GM21515 (cell line): ENCODE data around the gene MEF2A.
A peak's percentile ranks its signal among the peaks of the same experiment; 100 is the strongest.

Source experiments
- ATAC-seq: cut with Tn5 transposase; IDR thresholded peaks from one replicate; pipeline ENCODE4 v1.9.1; 2021; ENCODE audit not compliant: unreplicated experiment

MEF2A gene

DNA sequence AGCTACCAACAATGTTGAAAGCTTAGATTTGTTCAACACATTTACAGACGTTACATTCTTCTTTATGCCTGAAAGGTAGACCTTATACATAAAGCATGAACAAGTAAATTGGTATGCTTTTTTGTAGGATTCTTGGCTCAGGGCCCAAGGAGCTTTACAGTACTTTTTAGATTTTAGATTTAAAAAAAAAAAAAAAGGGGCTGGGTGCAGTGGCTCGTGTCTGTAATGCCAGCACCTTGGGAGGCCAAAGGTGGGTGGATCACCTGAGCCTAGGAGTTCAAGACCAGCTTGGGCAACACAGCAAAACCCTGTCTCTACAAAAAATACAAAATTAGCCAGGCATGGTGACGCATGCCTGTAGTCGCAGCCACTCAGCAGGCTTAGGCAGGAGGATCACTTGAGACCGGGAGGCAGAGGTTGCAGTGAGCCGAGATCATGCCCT lies 39.7 kb downstream of the MEF2A start:
- no peak for ATAC-seq

GRCh38 chr15:99605990-99606389 lies 40.2 kb downstream of the MEF2A start:
- no peak for ATAC-seq

DNA sequence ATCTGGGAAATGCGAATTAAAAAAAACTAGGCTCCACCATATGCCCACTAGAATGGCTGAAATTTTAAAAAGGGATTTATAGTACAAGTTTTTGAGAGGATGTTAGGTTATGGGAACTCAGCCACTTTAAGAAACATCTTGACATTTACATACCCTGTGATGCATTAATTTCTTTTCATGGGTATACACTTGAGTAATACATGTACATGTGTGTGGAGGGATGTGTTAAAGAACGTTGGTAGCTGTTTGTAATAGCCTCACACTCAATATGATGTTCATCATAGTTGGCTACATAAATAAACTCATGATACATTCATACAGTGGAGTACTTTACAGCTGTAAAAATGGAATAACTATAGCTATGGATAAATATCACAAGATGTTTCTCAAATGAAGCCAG lies 40.9 kb downstream of the MEF2A start:
- no peak for ATAC-seq

GRCh38 chr15:99613481-99613880 lies 47.7 kb downstream of the MEF2A start:
- no peak for ATAC-seq

GRCh38 chr15:99613887-99614647 lies 48.3 kb downstream of the MEF2A start:
- no peak for ATAC-seq

DNA sequence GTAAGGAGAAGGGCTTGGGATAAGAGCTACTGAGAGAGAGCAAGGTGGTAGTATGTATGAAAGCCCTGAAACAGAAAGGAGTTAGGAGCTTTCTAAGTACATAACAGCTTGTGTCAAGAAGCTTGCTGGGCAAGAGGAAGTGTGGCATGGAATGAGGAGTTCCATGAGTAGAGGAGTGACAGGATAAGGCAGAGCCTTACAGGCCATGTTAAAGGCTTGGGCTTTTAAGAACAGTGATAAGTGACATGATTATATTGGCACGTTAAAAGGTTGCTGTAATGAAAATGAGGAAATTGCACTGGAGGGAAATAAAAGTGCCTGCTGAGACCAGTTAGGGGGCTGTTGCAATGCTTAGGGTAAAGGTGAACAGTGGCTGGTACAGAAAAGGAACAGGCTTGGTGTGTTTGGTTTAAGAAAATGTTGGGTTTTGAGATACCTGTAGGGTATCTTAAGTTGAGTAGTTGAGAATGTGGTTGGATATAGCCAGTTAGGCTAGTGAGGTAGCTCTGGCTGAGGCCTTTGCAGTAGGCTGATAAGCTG lies 49.0 kb downstream of the MEF2A start:
- ATAC-seq, result no peak

DNA sequence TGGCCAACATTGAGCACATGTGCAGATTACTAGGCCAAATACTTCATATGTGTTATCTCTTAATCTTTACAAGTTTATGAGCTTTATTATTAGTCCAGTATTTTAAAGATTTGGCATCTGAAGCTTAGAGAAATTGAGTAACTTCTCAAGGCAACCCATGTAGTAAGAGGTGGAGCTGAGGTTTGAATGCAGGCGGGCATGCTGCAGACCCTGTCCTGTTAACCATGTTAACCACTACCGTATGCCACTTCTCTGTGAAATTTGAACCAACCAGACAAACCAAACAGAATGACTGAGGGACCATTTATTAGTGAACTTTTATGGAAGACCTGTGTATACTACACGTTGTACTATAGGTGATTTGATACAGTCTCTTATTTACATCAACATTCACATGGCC lies 49.7 kb downstream of the MEF2A start:
- ATAC-seq, result no peak

GRCh38 chr15:99616129-99616528 lies 50.3 kb downstream of the MEF2A start:
- ATAC-seq, result no peak

DNA sequence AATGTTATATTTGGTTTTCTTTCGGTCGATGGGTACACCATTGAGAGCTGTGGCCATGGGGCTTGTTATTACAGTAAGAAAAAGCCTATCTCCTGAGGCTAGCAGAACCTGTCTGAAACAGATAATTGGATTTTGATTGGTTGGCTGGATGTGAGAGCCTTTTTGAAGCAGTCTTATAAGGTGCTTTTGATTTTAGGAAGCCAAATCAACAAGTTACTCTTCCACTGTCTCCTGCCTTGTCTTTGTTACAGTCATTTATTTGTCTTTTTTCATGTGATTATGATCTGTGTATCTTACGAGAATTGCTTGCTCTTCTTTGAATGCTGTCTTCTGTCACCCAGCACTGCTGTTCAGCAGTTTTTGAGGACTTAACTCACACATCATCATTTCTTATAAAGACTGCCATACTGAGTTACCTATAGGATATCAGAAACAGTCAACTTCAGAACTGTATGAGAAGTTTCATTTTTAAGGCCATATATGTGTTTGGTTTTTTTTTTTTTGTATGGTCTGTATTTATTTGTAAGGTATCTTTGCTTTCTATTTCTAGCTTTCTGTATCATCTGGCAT lies 51.1 kb downstream of the MEF2A start:
- ATAC-seq, result no peak

GRCh38 chr15:99618941-99619411 lies 53.2 kb downstream of the MEF2A start:
- no peak for ATAC-seq

DNA sequence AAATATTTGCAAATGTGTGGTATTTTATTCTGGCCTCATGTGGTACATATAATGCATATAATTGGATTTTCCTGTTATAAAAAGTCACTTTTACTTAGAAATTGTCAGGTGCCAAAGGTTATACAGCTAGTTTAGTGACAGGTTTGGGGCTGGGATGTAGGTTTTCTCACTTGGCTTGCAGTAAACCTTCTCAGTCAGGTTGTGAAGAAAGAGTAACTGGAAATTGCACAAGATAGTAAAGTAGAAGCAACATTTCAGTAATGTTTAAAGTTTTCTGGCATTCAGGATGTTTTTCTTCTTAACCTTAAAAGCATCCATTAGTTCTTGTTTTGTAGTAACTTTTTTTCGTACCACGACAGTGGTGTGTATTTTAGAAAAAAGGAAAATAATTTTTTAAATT lies 53.9 kb downstream of the MEF2A start:
- ATAC-seq, result no peak

DNA sequence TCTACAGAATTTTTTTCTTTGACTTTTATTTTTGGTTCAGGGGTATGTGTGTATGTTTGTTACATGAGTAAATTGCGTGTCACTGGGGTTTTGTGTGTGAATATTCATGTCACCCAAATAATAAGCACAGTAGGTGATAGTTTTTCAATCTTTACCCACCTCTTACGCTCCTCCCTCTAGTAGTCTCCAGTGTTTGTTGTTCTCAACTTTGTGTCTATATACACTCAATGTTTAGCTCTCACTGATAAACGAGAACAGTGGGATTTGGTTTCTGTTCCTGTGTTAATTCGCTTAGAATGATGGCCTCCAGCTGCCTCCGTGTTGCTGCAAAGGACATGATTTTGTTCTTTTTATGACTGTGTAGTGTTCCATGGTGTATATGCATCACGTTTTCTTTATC lies 54.4 kb downstream of the MEF2A start:
- no peak for ATAC-seq

DNA sequence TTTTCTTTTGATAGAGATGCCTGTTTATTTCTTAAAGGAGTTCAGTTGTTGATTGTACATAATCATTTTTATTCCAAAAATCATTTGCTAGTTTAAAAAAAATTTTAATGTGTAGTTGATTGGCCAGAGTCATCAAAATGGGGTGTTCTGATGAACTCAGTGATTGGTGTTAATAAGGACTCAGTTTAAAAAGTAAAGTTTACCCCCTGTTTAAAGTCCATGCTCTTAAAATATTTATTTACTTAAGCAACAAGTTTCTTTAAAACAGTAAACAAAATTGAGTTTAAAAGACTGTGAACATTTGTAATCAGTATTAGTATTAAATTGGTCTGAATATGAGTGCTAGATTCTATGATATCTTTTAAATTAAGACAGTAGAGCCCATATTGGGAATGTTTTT lies 56.0 kb downstream of the MEF2A start:
- ATAC-seq, result no peak

DNA sequence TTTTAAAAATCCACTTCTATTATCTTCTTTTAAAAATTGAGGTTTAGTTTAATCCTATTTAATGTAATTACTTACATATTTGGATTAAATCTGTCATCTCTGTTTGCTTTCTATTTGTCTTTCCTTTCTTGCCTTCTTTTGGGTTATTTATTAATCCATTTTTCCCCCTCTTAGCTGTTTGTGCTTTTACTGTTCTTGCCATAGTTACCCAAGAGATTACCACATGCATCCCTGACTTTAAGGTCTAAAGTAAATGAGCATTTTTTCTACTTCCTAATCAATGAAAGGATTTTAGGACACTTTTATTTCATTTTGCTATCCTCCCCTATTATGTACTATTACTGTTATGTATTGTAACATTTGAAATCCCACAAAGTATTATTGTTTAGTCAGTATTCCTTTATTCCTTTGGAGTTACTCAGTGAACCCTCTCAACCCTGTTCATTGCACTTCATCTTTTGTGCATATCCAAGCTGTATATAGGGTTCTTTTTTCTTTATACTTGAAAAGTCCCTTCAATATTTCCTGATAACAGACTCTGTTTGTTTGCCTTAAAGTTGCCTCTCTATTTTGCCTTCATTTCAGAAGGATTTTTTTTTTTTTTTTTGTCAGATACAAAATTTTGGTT lies 62.7 kb downstream of the MEF2A start:
- ATAC-seq, result no peak

DNA sequence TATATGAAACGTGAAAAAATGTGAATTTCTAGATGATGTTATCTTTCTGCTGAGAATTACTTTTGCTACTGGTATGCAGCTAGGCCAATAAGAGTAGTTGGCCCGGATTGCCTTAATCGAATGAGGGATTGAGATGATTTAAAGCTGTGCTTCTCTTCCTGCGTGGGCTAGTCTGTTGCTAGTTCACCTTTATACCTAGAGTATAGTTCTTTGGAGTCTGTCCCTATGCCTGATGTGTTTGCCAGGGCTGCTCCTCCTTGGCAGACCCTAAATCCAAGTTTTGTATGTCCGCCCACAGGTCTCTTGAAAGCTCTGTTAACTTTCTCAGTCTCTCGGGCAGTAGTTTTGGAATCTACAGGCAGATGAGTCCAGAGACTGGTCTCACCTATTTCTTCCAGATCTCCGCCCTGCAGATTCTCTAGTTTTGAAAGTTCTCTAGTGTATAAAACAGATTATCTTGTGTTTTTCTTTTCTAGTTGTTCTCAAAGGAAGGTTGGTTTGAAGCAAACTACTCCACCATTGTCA lies 64.9 kb downstream of the MEF2A start:
- ATAC-seq, result no peak

DNA sequence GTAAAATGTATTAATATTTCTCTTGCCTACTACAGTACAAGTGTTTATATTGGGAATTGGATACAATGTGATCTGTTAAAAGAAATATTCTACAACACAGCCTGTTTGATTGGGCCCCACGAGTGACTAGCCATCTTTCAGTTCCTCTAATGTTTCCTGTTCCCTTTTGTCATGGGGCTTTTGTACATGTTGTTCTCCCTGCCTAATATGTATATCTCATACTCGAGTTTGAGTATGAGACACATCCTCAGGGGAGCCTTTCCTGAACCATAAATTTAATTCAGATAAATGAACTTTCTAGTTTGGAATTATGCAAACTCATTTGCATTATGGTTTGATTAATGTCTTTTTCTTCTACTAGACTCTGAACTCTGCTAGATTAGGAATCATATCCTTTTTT lies 65.5 kb downstream of the MEF2A start:
- ATAC-seq, result peak; percentile 96

GRCh38 chr15:99632521-99632920 lies 66.7 kb downstream of the MEF2A start:
- no peak for ATAC-seq

DNA sequence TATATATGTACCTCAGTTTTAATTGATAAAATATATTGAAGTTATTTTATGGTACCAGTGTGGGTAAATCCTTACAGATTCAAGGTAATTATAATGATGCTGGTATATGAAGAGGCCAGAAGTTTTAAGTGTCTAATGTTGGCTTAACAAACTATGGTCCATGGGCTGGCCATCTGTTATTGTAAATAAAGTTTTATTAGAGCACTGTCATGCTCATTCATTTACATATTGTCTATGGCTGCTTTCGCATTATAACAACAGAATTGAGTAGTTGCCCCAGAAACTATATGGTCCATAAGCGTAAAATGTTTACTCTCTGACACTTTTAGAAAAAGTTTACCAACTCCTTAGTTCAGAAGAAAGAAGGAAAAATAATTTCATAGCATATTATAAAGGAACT lies 67.9 kb downstream of the MEF2A start:
- no peak for ATAC-seq

DNA sequence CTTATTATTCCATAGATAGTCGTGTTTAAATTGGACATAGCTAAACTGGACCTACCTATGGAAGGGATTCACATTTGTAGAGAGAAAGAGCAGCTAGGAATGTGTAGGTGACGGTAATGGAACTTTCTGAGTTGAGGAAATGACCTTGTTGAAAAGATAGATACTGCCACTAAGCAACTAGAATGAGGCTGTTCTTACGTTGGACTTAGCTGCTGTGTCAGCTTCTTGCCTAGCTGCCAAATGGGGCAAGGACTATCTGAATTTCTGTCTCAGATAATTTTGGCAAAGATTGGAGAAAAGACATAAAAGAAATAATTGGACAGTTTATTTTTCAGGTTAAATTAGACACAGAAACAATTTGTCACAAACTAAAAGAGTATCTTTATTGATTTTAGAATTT lies 68.8 kb downstream of the MEF2A start:
- ATAC-seq, result no peak

DNA sequence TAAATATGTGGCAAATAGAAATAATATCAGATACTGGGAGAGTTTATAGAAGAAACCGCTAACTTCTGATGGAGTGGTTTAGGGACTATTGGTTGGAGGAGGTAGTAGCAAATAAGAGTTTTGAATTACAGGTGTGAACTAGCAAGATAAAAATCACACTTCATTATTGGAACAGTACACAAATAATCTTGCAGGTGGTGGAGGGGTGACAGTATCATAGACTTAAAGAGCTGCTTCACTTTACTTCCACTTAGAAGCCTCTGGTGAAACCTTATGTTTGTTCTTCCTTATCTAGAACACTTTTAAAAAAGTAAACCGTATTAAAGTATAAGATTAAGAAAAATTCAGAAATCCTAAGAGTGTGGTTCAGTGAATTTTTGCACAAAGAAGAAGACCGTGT lies 69.4 kb downstream of the MEF2A start:
- no peak for ATAC-seq

GRCh38 chr15:99635794-99636193 lies 70.0 kb downstream of the MEF2A start:
- ATAC-seq, result peak; percentile 51
